Muscle layer of duodenum (tissue), 2 donors: Measurements from ENCODE around the gene OPCML.

Source experiments
- H3K27ac ChIP-seq: one replicate; pipeline ENCODE4 v1.7.0; 2013; ENCODE audit warnings: mild to moderate bottlenecking, low read length
- H3K27me3 ChIP-seq: one replicate; pipeline ENCODE4 v1.7.0; 2013; ENCODE audit warnings: low read depth, mild to moderate bottlenecking, control low read depth, low read length
- H3K36me3 ChIP-seq, 2 donors: one replicate each; pipeline ENCODE4 v1.7.0; 2013; ENCODE audit warnings: low read length in 2 of 2, control low read depth in 1 of 2, mild to moderate bottlenecking in 1 of 2; ENCODE audit not compliant: insufficient read depth in 2 of 2, control insufficient read depth in 1 of 2
- H3K4me1 ChIP-seq, 2 donors: one replicate each; pipeline ENCODE4 v1.7.0; 2013; ENCODE audit warnings: low read length in 2 of 2, mild to moderate bottlenecking in 2 of 2, control low read depth in 1 of 2, moderate library complexity in 1 of 2; ENCODE audit not compliant: insufficient read depth in 2 of 2, control insufficient read depth in 1 of 2
- H3K4me3 ChIP-seq, 2 donors: one replicate each; pipeline ENCODE4 v1.7.0; 2013; ENCODE audit warnings: low read length in 2 of 2, low read depth in 1 of 2, mild to moderate bottlenecking in 1 of 2
- H3K9me3 ChIP-seq, 2 donors: one replicate each; pipeline ENCODE4 v1.7.0; 2013; ENCODE audit warnings: low read length in 2 of 2, control low read depth in 1 of 2, mild to moderate bottlenecking in 1 of 2; ENCODE audit not compliant: control insufficient read depth in 1 of 2
- donor health status: healthy.

OPCML gene

DNA sequence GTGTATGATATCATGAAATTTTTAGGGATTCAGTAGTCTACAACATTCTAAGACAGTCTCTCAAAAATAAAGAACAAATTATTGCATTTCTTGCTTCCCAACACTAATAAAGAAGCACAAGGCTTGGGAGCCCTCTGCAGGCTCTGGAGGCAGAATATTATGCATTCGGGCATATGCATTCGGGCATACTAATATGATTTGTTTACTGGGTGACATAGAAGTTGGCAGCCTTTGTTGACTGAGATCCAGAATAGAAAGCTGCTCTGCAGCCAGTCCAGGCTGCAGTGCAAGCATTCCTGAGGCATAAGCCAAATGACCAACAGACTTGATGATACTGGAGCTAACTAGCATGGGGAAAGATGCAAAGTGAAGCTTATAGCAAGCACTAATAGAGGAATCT, 945.5 kb downstream of the OPCML start:
- no peaks in the 10 kb centered on the region for H3K36me3 ChIP-seq
- no peaks in the 10 kb centered on the region for H3K27me3 ChIP-seq
- no peak overlapping the region for H3K27ac ChIP-seq
- no peaks in the 10 kb centered on the region for H3K4me1 ChIP-seq
- no peak overlapping the region for H3K4me3 ChIP-seq
- no peaks in the 10 kb centered on the region for H3K9me3 ChIP-seq

DNA sequence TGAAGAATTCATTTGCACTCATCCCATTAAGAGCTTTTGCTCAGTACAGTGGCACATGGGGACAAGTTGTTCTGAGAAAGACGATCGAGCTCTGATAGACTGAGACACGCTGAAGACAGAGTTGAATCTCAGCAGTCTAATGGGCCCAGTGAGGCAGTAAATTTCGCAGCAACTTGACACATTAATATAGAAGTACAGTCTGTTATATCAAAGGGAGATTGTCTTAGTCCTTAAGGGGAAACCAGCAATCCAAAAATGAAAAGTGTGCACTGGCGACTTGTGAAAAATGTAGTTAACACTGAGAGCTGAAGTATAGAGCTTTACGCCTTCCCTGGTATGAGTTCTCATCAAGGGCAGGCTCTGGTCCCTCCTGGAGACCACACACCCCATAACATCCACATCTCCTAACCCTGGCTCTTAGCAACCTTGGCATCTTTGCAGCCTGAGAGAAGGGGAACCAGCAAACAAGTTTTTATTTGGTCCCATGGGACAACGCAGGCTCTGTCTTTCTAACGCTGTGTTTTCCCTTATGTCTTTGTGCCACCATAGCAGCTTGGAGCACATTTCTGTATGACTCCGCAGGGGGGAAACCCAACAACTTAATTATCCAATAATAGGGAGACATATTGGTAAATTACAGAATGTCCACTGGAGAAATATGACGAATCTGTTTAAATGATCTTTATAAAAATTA, 952.5 kb downstream of the OPCML start:
- Histone ChIP-seq H3K36me3 (no peaks in the 10 kb centered on the region), H3K9me3 (no peaks in the 10 kb centered on the region), H3K27ac (no peak overlapping the region), H3K4me1 (no peaks in the 10 kb centered on the region), H3K4me3 (no peak overlapping the region), H3K27me3 (no peaks in the 10 kb centered on the region)

DNA sequence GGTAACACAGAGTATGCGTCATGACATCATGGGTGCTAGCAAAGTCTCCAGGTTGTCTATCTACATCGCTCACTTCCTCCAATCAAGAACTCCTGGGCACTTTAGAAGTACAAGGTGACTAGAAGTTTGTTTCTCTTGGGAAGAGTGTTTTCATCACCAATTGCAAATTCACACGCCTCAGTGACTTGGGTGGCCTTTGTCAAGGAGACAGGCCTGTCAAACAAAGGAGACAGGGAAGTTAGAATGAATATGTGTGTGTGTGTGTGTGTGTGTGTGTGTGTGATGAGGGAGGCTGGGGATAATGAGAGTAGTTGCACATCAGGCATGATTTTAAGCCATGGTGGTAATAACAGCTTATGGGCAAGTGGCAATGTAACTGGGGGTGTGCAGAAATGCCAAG, 953.2 kb downstream of the OPCML start:
- no peaks in the 10 kb centered on the region for H3K9me3 ChIP-seq
- H3K4me1 ChIP-seq = no peaks in the 10 kb centered on the region
- no peaks in the 10 kb centered on the region for H3K27me3 ChIP-seq
- no peak overlapping the region for H3K27ac ChIP-seq
- H3K36me3 ChIP-seq = no peaks in the 10 kb centered on the region
- no peak overlapping the region for H3K4me3 ChIP-seq

DNA sequence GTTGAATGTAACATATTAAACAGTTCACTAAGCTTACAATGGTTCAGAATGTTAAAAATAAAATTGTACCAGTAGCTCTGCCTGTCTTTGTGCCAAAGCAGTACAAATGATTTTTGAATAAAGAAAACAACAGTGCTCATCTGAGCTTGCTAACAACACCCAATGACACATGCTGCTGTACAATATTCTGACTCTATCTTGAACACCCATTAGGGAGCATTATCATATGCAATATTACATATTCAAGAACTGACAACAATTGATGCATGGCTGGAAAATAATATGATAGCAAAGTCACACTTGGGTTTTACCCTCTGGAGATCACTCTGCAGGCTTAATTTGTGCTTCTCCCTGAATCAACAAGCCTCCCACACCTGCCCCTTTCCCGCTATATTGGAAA, 953.7 kb downstream of the OPCML start:
- Histone ChIP-seq H3K27ac (no peak overlapping the region), H3K27me3 (no peaks in the 10 kb centered on the region), H3K9me3 (no peaks in the 10 kb centered on the region), H3K4me3 (no peak overlapping the region), H3K36me3 (no peaks in the 10 kb centered on the region), H3K4me1 (no peaks in the 10 kb centered on the region)

DNA sequence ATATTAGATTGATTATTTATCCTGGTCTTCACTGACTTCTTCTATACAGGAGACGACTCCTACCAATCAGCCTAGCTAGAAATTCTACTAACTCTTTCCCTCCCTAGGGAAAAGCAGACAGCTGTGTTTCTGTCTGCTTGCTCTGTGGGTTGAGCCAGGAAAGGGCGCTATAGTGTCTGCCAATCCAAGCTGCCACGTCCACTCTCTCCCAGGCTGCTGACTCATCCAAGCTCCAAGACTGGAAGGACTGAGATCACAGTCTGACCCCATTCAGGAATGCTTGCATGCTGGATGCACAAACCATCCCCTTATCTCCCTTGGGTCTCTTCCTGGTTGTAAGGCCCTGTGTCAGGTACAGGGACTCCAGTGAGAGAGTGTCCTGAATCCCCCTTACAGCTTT, 955.6 kb downstream of the OPCML start:
- Histone ChIP-seq H3K27ac (no peak overlapping the region), H3K4me3 (no peak overlapping the region), H3K9me3 (no peaks in the 10 kb centered on the region), H3K36me3 (no peaks in the 10 kb centered on the region), H3K27me3 (no peaks in the 10 kb centered on the region), H3K4me1 (no peaks in the 10 kb centered on the region)

DNA sequence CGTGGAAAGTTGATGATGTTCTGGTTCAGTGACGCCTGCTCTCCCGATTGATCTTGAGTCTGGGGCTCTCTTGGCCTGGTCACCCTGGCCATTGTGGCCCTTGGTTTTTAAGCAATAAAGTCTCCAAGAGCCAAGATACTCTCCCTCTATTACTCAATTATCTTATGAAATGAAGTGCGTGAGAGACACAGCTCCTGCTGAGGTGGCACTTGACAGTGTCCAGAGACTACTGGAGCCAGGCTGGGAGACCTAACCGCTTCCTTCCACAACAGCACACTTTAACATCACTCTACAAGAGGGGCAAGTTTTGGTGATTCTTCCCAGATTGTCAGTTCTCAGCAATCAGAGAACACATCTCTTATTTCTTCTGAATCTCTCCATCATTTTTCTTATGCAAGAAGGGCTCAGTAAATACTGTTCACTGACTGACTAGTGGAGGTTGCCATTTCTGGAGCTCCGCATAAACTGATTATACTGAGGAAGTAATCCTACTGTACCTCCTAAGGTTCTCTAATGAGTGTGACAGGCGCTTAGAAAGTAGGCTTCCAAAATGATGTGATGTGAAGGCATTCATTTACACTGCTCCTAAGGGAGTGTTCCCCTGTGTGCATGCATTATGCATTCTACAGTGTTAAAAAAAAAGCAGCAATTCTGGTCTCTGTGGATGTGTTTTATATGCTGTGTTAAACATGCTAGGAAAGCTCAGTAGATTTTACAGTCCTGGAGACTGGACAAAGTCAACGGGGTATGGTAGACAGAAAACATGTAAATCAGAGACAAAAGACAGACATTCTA, 968.0 kb downstream of the OPCML start:
- no peak overlapping the region for H3K27ac ChIP-seq

DNA sequence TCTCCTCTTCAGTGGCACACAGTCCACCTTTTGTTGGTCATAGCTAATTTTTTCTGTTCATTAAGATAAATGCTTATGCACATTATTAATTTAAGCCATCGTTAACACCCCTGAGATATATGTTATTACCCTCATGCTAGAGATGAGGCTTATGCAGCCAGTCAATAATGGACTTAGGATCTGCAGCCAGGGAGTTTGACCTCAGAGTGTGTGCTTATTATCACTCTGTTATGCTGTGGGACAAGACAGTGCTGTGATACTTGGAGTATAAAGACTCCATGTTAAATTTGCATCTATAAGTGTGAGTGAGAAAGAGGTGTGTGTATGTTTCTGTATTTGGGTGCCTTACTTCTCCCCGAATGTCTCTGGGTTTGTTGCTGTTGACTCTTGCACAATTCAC, 969.3 kb downstream of the OPCML start:
- Histone ChIP-seq H3K4me1 (no peaks in the 10 kb centered on the region), H3K27me3 (no peaks in the 10 kb centered on the region), H3K36me3 (no peaks in the 10 kb centered on the region), H3K4me3 (no peak overlapping the region), H3K9me3 (no peaks in the 10 kb centered on the region), H3K27ac (no peak overlapping the region)

More for the DNA sequence above, 968.0 kb downstream of the OPCML start:
- Histone ChIP-seq H3K4me1 (no peaks in the 10 kb centered on the region), H3K27me3 (no peaks in the 10 kb centered on the region), H3K4me3 (no peak overlapping the region), H3K36me3 (no peaks in the 10 kb centered on the region), H3K9me3 (peaks cover 0 to 5% of the 10 kb centered on the region in 2 donors)

DNA sequence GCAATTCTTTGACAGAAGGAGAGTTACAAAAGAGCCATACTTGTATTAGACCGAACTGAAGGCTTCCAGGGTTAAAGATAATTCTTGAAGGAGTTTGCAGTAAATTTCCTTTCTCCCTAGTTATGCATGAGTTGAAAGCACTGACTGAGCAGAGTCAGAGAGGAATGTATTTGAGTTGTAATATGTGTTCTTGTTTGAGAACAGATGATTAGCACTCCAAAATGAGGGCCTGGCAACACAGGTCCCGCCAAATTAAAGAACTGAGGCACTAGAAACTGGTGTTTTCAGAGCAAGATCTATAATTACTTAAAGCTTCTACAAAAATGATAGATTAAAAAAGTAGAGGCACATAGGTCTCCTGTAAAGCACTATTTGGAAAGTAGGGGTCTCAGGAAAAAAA, 970.4 kb downstream of the OPCML start:
- Histone ChIP-seq H3K36me3 (no peaks in the 10 kb centered on the region), H3K9me3 (no peaks in the 10 kb centered on the region), H3K4me3 (no peak overlapping the region), H3K27ac (no peak overlapping the region), H3K27me3 (no peaks in the 10 kb centered on the region), H3K4me1 (no peaks in the 10 kb centered on the region)

DNA sequence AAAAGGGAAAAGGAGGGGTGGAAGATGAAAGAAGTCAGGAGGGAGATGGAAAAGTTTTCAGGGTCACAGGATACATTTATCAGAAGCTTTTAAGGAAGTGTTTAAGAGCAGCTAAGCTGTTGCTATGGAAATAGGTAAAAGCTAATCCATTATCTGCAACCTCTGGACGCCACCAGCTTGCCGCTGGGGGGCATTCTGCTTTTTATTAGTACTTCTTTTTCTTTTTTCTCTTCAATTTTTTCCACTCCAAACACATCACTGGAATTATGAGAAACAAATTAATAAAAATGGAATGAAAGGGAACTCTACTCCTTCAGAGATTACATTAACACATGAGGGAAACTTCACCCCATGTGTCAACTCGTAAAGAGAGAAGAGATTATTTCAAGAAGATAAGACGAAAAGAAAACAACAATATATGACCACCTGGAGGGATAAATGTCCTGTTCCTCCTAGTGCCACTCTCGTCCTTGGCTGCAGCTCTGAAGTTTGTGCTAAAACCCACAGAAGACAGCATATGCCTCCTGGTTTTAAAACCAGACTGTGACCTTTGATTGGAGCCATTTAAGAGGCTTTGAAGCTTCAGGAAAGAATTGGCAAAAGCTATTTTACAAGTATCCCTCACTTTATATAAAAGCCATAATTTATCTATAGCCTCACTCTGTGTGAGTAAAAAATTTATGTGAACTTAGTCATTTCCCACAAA, 972.8 kb downstream of the OPCML start:
- no peaks in the 10 kb centered on the region for H3K27me3 ChIP-seq
- H3K27ac ChIP-seq = no peak overlapping the region
- H3K4me1 ChIP-seq = no peaks in the 10 kb centered on the region
- H3K4me3 ChIP-seq = no peak overlapping the region
- H3K36me3 ChIP-seq = no peaks in the 10 kb centered on the region
- H3K9me3 ChIP-seq = no peaks in the 10 kb centered on the region

DNA sequence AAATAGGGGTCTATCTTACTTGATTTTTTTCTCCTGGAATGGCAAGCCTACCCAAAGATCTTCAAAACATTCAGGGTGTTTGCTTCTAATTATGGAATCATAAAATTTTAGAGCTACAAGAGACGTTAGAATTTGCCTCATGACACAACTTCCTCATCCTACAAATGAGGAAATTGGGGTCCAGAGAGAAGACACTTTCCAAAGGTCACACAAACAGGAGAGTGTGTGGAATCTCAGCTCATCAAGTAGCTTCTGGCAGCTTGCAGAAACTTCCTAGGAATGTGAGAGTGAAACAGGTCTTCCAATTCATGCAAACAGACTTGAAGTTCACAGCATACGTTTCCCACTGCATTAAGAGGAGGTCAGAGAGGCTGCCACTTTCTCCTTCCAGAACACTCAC, 976.0 kb downstream of the OPCML start:
- Histone ChIP-seq H3K4me1 (no peaks in the 10 kb centered on the region), H3K27ac (no peak overlapping the region), H3K9me3 (no peaks in the 10 kb centered on the region), H3K27me3 (no peaks in the 10 kb centered on the region), H3K4me3 (no peak overlapping the region), H3K36me3 (no peaks in the 10 kb centered on the region)

DNA sequence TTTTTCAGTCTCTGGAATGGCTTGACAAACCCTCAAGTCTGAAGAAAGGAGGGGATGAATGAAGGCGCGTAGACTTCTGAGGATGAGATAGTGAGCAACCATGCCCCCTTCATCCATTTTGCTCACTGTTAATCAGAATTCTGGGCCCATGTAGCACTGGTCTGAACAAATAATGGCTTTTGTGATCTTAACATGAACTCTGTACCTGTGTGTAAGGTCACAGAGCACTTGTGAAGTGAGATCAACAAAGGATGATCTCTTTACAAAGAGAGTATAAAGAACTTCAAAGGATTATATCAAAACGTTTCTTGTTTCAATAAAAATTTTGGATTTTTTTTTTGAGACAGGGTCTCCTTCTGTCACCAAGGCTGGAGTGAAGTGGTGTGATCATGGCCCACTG, 976.7 kb downstream of the OPCML start:
- no peaks in the 10 kb centered on the region for H3K9me3 ChIP-seq
- H3K27ac ChIP-seq = no peak overlapping the region
- no peaks in the 10 kb centered on the region for H3K36me3 ChIP-seq
- H3K4me1 ChIP-seq = no peaks in the 10 kb centered on the region
- H3K27me3 ChIP-seq = no peaks in the 10 kb centered on the region
- H3K4me3 ChIP-seq = no peak overlapping the region
